Breast epithelium (tissue), 4 donors: Measurements from ENCODE around the gene C1QL3. TPM values are rescaled to one million over a fixed set of nuclear protein-coding genes. Genes with fewer than 3 reads are reported as not detected.

Experiments used
- DNase-seq, 2 donors: peaks; one replicate each; pipeline ENCODE4 v3.0.0-alpha.2; 2019; ENCODE audit warnings: low spot score in 2 of 2
- H3K27ac ChIP-seq, 2 donors: fragments of 200-600 bp; sonication (generic) in 1 of 2; one replicate each; pipeline ENCODE4 v1.5.1; 2016 to 2019; ENCODE audit warnings: mild to moderate bottlenecking in 1 of 2
- H3K27me3 ChIP-seq, 2 donors: fragments of 200-600 bp; sonication (generic) in 1 of 2; one replicate each; pipeline versions ENCODE4 v1.5.1 to v1.6.0; 2017 to 2019; ENCODE audit warnings: control low read depth in 1 of 2, mild to moderate bottlenecking in 1 of 2
- H3K36me3 ChIP-seq: fragments of 200-600 bp; one replicate; pipeline ENCODE4 v1.5.1; 2019
- H3K4me1 ChIP-seq, 2 donors: fragments of 200-600 bp; sonication (generic); one replicate each; pipeline ENCODE4 v1.5.1; 2016 to 2019; ENCODE audit warnings: control low read depth in 1 of 2
- H3K4me3 ChIP-seq, 3 donors: fragments of 200-600 bp; sonication (generic); 1 replicate in 2 of 3; 2 replicates in 1 of 3; pipeline ENCODE4 v1.5.1; 2016 to 2019; ENCODE audit warnings: mild to moderate bottlenecking in 3 of 3, moderate library complexity in 2 of 3
- H3K9me3 ChIP-seq, 2 donors: fragments of 200-600 bp; sonication (generic) in 1 of 2; one replicate each; pipeline ENCODE4 v1.5.1; 2016 to 2019; ENCODE audit warnings: control low read depth in 1 of 2
- CTCF ChIP-seq, 3 donors: fragments of 450-650 bp; IDR thresholded peaks; one replicate each; pipeline ENCODE4 v1.5.1; 2016 to 2017; ENCODE audit warnings: antibody characterized with exemption in 3 of 3, mild to moderate bottlenecking in 3 of 3, moderate library complexity in 3 of 3
- POLR2A ChIP-seq: fragments of 450-650 bp; IDR thresholded peaks from one replicate; pipeline ENCODE4 v1.6.1; 2016; ENCODE audit warnings: antibody characterized with exemption, mild to moderate bottlenecking, moderate library complexity
- POLR2AphosphoS5 ChIP-seq, 3 donors: sonication (generic); formaldehyde crosslinking; IDR thresholded peaks; one replicate each; pipeline ENCODE4 v1.6.1; 2017; ENCODE audit warnings: antibody characterized with exemption in 3 of 3
- intact Hi-C: fragments of 100-400 bp; cut with DNase I; formaldehyde crosslinking; loops from one replicate; pipeline ENCODE4 v1.15.1; 2023; ENCODE audit warnings: low total_unique reads
- total RNA-seq, 3 donors: library from RNA; depleted of rRNA; stranded (reverse); fragments of >200 nt; gene quantifications; one replicate each; pipeline ENCODE4 v1.1.0, GENCODE V29; 2016

The C1QL3 gene
- total RNA-seq, 3 donors from 2014 or later: not detected

- H3K4me1 ChIP-seq: no peaks in the 10 kb centered on the region
- no peaks in the 10 kb centered on the region for H3K36me3 ChIP-seq
- H3K27ac ChIP-seq: no peak overlapping the region
- intact Hi-C loops: no loop called here
- no peaks in the 10 kb centered on the region for H3K27me3 ChIP-seq
- TF ChIP-seq POLR2AphosphoS5 (IDR thresholded peaks at IDR 0.05) (no peak), POLR2A (no peak), CTCF (IDR thresholded peaks at IDR 0.05) (no peak)
- H3K9me3 ChIP-seq: peaks cover 6 to 10% of the 10 kb centered on the region in 2 donors
- no peak overlapping the region for H3K4me3 ChIP-seq
- no peak for DNase-seq
These were observed 37.6 kb upstream of the C1QL3 start for GRCh38 chr10:16559236-16559773.

- Histone ChIP-seq H3K9me3 (no peaks in the 10 kb centered on the region), H3K4me3 (no peak overlapping the region), H3K27me3 (no peaks in the 10 kb centered on the region), H3K27ac (no peak overlapping the region), H3K4me1 (no peaks in the 10 kb centered on the region), H3K36me3 (no peaks in the 10 kb centered on the region)
- DNase-seq: no peak
- TF ChIP-seq CTCF (IDR thresholded peaks at IDR 0.05) (no peak), POLR2A (no peak), POLR2AphosphoS5 (IDR thresholded peaks at IDR 0.05) (no peak)
- intact Hi-C loops: no loop called here
These were observed 26.3 kb upstream of the C1QL3 start for GRCh38 chr10:16547973-16548372.

- no peak overlapping the region for H3K27ac ChIP-seq
- H3K9me3 ChIP-seq: no peaks in the 10 kb centered on the region
- H3K36me3 ChIP-seq: no peaks in the 10 kb centered on the region
- TF ChIP-seq POLR2A (no peak), CTCF (IDR thresholded peaks at IDR 0.05) (peak; percentile 15 to 29 (median 22))
- H3K27me3 ChIP-seq: no peaks in the 10 kb centered on the region
- intact Hi-C loops: no loop called here
- no peak overlapping the region for H3K4me3 ChIP-seq
- no peak for DNase-seq
- no peaks in the 10 kb centered on the region for H3K4me1 ChIP-seq
These were observed 23.5 kb upstream of the C1QL3 start for GRCh38 chr10:16545116-16545736.

GRCh38 chr10:16544591-16544990 is 22.9 kb upstream of the C1QL3 start:
- intact Hi-C loops: no loop called here
- Histone ChIP-seq H3K36me3 (no peaks in the 10 kb centered on the region), H3K4me3 (no peak overlapping the region), H3K4me1 (no peaks in the 10 kb centered on the region), H3K27ac (no peak overlapping the region), H3K27me3 (no peaks in the 10 kb centered on the region), H3K9me3 (no peaks in the 10 kb centered on the region)
- TF ChIP-seq POLR2AphosphoS5 (IDR thresholded peaks at IDR 0.05): no peak
- no peak for TF ChIP-seq CTCF (IDR thresholded peaks at IDR 0.05)
- no peak for TF ChIP-seq POLR2A
- no peak for DNase-seq

GRCh38 chr10:16544099-16544498 is 22.4 kb upstream of the C1QL3 start:
- Histone ChIP-seq H3K9me3 (no peaks in the 10 kb centered on the region), H3K36me3 (no peaks in the 10 kb centered on the region), H3K27me3 (no peaks in the 10 kb centered on the region), H3K4me1 (no peaks in the 10 kb centered on the region), H3K4me3 (no peak overlapping the region), H3K27ac (no peak overlapping the region)
- intact Hi-C loops: no loop called here
- TF ChIP-seq CTCF (IDR thresholded peaks at IDR 0.05): no peak
- TF ChIP-seq POLR2AphosphoS5 (IDR thresholded peaks at IDR 0.05): no peak
- no peak for TF ChIP-seq POLR2A
- DNase-seq: no peak
